ENCODE results near the gene DNAJB4.
"Not testable (repeated sequence)": the region's sequence is repeated elsewhere in the genome, so short reads cannot be mapped to it uniquely, and the experiment has no call there.

Gene DNAJB4

DNA sequence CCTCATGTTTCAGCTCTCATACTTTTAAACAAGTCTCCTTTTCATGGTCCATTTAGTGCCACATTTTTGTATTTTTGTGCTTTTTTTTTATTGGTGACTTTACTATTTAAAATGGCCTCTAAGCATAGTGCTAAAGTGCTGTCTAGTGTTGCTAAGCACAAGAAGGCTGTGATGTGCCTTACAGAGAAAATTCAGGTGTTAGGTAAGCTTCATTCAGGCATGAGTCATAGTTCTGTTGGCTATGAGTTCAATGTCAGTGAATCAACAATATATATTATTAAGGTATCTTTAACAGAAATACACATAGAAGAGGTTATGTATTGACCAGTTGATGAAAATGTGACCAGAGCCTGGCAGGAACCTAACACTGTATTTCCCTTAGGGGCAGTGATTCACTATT, 13.1 kb upstream of the DNAJB4 start:
- DNase-seq = no peak

DNA sequence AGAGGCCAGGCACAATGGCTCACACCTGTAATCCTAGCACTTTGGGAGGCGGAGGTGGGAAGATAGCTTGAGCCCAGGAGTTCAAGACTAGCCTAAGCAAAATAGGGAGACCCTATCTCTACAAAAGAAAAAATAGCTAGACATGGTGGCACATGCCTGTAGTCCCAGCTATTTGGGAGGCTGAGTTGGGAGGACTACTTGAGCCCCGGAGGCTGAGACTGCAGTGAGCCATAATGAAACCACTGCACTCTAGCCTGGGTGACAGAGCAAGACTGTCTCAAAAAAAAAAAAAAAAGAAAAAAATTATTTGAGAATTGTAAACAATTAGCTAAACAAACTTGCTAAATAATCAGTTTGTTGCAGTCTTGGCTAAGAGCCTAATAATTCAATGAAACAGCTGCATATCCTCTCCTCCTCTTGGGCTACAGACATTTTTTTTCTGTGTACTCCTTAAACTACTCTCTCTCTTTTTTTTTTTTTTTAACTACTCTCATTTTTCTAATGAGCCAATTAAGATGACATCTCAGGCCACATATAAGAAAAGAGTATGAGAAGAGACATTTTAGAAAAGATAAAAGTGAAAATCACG, 10.5 kb upstream of the DNAJB4 start:
- DNase-seq = no peak

DNA sequence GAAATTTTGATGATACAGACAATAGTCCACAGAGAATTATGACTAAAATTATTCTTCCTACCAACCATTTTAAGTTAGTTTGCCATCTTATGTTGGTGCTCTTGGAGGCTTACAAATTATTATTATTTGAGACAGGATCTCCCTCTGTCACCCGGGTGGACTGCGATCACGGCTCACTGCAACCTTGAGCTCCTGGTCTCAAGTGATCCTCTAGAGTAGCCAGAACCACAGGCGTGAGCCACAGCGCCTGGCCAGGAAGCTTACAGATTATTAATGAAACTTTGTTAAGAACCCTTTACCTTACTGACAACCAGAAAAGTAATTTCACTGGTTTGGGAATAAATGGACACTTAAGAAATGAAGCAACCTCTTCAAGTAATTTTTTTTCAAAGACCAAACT, 8.0 kb upstream of the DNAJB4 start:
- no peak for DNase-seq

DNA sequence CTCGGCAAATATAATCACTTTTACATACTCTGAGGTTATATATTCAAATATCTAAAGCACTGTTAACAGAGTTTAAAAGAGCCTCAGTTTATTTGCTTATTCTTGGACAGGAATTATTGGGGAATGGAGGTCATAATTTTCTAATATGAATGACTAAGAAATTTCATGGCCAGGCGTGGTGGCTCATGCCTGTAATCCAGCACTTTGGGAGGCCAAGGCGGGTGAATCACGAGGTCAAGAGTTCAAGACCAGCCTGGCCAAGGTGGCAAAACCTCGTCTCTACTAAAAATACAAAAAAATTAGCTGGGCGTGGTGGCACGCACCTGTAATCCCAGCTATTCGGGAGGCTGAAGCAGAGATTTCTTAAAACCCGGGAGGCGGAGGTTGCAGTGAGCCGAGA, 4.2 kb upstream of the DNAJB4 start:
- DNase-seq = not testable (repeated sequence)

DNA sequence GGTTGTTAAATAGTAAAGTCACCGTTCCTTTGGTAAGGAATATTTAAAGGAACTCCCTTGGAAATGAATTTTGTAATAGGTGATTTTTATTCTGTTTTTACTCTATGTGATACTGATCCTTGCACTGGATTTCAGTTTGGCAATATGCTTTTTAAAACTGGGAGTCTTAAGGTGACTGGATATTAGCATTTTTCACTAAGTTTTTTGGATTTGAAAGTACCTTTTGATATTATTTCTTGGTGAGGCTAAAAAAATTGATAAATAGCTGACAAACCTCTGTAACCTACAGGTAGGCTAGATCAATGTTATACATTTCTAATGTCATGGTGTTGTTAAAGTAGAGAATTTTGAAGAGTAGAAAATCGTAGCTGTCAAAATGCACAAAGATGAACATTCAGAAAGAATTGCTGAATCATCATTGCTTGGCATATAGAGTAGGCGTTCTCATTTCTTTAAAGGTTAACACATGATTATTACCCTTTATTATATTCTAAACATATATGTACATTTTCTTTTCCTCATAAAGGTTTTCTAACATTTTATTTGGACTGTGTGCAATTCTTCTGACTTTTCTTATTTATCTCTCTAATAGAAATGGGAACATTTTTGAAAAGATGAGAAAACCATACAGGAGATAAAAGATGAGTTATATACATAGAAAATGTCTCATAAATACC, 1.5 kb upstream of the DNAJB4 start:
- peak; percentile 9 to 27 for DNase-seq

DNA sequence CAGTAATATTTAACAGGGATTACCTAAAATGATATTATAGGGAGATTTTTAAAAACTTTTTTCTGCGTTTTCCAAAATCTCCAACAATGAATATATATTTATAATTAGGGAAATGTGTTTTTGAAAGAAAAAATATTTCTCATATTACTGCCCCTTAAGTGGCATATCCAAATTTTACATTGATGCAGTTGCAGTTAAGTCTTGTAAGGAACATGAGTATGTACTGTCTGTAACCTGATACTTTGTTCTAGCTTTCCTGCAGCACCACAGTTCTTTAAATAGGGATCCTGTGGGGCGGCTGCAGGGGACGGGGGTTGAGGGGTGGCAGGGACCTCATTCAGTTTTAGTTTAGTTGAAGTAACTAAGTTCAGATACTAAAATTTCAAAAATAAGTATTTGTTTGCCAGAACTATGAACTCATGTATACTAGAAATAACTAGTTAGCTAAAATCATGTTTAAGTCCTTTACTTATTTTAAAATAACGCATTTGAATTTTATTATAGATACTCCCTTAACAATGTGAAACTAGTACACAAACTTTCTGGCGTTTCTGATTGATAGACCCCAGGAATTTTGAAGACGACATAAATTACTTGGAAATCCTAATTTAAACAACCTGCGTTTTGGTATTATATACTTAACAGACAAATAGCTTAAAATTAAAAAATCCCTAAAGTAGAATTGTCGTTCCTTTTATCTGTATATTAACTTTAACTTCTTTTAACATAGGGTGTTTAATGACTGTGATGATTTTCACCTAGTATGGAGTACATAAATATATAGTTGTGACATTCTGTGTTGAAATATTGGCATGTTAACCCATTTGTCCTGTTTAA, 639 bp upstream of the DNAJB4 start:
- DNase-seq = peak; percentile 75 to 81

DNA sequence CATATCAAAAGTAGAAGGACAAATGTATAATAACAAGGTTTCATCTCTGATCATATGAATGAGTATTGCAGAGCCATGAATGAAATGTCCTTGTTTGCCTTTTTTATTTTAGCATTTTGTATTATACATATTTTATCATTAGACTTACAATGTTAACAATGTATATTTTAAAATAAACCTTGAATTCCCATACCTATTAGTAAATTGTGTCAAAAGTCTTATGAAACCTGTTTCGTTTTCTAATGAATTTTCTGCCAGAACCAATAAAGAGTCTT, 646 bp downstream of the DNAJB4 start:
- DNase-seq = no peak

DNA sequence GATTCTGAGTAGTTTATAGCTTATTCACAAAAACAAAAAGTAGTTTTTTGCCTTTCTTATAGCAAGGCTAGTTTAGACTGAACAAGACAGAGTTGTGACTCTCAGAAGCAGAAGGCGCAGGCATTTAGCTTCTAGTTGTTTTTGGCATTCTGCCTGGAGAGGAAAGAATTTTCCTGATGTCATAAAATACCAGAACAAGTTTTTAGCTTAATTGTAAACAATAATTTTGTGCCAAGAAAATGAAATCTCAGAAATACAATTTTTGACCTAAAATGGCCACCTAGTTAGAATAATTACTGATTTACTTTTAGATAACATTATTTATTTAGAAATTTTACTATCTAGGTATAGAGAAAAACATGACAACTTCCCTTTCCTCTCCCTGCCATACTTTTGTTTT, 1.0 kb downstream of the DNAJB4 start:
- peak; percentile 35 to 36 for DNase-seq

DNA sequence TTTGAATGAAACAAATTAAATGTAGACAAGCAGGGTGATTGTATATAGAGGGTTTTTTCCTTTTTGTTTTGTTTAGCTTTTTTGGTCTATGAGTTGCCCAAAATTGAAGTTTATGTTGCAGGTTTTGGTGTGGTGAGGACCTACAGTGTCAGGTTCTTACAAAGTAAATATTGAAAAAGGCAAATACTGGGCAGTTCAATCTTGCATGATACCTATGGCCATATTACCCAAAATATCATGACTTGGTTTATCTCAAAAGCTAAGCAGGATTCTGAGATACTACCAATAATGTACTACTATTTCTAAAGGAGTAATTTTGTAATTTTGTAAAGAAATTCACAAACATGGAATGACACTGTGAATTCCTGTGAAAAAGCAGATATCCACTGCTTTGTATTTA, 1.8 kb downstream of the DNAJB4 start:
- no peak for DNase-seq

DNA sequence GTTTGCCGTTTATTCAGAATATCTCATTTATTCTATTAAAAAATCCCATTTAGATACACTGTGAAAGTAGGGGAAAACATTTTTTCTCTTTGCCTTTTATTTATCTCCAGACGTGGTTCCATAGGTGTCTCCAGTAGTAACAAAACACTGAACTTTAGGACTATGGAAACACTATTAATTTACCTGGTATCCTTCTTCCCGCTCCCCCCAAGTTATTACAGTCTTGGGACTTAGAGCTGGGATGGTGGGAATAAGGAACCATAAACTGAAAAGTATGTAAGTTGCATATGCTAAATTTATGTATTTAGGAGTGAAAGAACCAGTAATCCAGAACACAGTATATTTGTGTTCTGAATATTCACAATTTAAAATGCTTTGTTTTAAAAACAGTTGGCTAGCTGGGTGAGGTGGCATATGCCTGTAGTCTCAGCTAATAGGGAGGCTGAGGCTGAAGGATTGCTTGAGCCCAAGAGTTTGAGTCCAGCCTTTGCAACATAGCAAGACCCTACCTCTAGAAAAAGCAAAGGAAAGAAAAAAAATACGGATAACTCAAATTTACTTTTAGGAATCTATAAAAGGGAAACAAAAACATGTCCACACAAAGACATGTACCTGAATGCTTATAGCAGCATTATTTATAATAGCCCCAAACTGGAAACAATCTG, 3.1 kb downstream of the DNAJB4 start:
- DNase-seq = no peak

DNA sequence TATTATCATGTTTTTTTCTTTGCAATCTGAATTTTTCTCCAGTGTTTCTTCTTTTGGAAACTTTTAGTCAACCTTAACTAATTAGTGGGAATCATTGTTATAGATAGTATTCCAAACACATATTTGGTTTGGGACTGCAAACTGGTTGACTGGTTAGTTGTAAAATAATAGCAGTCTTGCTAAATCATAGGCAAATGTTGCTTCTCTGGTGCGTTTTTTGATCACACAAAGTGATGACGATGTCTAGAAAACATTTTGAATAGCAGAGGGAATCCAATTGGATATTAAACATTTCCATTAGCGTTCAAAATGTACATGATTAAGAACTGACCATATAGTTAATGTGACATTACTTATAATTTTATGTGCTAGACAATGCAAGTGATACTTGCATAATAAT, 4.5 kb downstream of the DNAJB4 start:
- DNase-seq = no peak

DNA sequence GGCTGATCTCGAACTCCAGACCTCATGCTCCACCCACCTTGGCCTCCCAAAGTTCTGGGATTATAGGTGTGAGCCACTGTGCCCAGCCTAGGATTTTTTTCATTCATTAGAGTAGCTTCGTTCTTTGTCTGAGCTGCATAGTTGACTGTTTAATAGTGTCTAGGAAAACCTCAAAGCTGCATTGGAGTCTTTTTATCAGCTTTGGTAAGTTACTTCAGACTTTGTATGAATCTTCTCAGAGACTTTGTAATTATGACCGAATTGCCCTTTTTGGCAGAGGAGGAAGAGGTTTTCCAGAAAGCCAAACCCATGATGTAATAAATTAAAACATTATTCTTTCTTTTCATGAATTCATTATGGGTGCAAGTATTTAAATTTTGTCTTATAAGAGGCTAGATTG, 5.1 kb downstream of the DNAJB4 start:
- no peak for DNase-seq

DNA sequence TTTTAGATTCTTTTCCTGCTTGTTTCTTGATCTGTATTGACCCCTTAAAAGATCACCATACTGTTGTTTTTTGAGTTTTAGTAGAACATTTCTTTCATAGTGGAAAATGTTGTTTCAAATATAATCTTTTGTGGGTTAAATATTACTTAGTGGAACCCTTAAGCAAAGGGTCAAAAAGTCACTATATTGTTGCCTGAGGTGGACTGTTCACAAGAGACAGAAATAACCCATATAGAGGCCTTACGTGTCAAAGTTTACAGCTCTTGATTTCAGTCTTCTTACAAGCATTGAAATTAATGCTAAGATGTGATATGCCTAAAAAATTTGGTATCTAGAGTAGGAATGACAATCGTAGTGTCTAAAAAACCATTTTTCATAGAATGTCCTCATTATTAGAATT, 6.3 kb downstream of the DNAJB4 start:
- DNase-seq = no peak

DNA sequence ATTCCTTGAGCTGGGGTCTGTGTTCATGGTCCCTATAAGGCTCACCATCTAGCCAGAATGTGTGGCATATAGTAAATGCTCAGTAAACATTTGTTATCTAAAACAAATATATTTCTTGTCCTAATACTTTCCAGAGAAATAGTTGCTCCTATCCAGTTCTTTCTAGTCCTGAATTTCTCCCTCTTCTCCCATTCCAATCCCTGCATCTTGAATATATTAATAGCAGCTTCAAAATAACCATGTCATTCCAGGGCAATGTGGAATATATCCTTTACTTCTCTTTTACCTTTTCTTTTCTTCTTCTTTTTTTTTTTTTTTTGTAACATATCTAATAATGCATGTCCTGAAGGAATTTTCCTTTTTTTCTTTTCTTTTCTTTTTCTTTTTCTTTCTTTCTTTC, 10.4 kb downstream of the DNAJB4 start:
- DNase-seq = no peak

DNA sequence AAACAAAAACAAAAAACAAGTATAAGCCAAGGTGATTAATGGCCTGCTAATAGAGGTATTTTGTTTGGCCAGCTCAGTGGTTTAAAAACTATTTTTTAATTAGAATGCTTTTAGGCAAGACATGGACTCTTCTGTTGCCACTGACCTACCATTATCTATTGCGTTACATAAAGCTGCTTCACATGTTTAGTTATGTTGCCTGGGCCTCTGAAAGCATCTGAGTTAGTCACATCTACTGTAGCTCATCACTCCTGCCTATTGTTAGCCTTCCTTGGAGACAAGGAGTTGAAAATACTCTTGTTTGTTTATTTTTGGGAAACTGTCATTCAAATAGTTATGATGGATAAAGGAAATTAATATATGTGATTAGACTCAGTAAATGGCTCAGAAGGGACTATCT, 14.3 kb downstream of the DNAJB4 start:
- DNase-seq = no peak

DNA sequence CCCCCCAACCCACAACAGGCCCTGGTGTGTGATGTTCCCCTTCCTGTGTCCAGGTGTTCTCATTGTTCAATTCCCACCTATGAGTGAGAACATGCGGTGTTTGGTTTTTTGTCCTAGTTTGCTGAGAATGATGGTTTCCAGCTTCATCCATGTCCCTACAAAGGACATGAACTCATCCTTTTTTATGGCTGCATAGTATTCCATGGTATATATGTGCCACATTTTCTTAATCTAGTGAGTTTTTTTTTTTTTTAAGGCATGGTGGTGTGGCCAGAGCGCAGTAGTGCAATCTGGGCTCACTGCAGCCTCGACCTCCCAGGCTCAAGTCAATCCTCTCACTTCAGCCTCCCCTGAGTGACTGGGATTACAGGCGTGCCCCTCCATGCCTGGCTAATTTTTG, 16.4 kb downstream of the DNAJB4 start:
- DNase-seq = not testable (repeated sequence)

DNA sequence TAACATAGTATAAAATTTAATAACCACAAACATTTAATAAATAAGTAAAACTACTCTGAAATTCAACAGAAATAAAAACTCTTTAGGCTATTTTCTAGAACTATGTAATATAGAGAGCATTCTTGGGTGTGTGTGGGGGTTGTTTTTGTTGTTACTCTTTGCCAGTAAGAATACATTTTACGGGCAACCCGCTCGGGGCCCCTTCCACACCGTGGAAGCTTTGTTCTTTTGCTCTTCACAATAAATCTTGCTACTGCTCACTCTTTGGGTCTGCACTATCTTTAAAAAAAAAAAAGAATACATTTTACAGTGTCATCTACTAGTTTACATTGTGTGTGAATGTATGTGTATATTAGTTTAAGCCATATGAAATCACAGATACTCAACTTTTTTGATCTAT, 25.1 kb downstream of the DNAJB4 start:
- no peak for DNase-seq

DNA sequence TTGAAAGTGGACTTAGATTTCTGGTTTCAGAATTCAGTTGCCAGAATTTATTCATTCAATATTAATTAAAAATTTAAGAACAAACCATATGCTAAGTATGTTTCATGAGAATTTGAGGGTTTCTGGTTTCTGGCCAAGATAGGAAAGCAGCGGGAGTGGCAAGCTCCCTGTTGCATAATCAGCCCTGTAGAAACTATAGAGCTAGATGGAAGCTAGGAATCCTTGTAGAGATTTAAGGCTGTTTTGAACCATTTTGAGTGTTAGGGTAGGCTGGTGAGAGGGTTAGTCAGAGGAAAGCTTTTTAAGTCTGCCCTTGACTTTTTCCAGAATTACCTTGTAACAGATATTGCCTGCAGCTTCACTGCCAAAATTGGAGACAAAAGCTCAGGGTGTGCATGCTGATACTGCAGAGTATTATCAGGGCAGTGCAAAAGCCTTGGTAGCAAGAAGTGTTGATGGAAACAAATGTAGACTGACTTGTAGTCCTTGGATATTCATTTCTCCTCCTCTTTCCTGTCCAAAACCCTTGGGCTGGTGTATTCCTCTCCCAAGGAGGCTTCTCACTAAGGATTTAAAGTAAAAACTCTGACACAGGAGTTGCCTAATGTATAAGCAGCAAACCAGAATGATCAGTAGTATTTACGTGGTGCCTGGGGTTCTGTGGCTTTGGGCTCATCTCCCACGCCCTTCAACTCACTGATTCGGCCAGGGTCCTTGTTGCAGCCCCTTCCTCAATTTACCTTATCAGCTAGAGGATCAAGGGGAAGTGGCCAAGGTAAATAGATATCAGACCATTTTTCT, 28.5 kb downstream of the DNAJB4 start:
- peak in 1 of 2 experiments; percentile 8 for DNase-seq

DNA sequence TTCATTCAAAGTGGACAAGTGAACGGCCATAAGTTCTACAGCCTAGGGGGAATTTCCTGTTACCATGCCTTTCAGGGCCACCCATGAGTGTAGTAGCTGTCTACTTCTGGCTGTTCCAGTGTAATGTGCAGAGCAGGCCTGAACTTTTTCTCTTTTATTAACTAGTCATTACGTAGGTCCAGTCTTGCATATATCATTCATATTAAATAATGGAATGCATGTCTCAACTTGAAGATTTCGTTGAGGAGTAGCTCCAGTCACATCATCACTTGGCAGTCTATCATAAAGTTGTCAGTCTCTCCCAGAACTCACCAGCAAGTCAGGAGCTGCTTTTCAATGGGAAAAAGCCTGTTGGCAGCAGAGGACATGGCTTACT, 29.0 kb downstream of the DNAJB4 start:
- DNase-seq = no peak

DNA sequence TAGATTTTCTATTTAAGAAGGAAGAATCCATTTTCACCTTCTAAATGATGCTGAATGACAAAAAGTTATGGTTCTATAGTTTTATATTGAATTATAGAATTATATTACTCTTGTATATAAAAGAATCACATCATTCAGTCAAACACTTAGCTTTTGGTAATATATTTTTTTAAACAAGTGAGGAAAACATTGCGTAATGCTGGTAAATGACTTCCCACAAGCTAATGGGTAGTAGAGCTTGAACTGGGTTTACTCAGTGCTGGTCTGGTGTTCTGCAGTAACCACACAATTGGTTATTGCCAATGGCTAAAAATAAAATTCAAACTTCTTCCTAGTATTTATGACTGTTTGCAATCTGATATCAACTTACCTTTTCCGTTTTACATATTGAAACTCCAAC, 30.4 kb downstream of the DNAJB4 start:
- no peak for DNase-seq

DNA sequence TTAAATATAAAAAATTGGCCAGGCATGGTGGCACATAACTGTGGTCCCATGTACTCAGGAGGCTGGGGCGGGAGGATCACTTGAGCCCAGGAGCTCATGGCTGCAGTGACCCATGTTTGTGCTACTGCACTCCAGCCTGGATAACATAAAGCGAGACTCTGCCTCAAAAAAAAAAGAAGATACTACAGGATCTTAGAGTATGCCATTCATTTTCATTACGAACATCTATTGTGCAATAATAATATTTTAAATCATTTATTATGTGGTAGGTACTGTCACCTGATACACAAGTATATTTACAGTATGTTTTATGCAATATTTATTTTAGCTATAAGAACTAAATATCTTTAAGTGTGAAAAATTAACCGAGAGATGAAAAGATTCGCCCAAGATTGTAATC, 31.7 kb downstream of the DNAJB4 start:
- DNase-seq = no peak

DNA sequence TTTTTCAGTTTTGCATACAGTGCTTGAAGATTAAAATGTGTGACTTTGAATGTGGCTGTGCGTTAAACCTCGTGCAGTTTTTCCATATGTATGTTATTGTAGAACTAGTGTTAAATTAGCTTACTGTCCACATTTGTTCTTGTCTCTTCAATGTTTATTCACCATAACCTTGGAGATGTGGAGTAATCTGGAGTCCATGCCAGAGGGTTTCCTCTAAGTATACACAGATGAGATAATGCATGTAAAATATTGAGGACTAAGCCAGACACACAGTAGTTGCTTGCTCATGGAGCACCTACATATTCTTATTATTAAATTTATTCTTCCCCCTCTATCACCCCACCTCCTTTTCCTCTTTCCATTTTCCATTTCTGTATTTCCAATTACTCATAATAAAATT, 33.3 kb downstream of the DNAJB4 start:
- no peak for DNase-seq

DNA sequence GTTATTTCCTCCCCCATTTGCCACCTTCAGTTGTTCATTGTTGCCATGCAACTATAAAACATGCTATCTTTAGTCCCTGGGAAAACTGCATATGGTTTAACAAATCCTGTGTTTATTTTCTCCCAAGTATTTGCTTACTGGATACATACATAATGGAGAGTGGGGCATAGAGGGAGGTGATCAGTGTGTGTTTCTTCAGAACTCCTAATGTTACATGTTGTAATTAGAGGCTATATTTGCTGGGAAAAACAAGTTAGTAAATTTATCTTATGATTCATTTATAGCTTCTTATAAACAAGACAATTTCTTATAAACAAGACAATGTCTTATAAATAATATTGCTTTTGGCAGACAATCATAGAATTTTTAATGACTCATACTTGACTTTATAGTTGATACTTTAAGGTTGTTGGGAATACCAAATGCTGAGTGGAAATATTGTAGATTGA, 33.8 kb downstream of the DNAJB4 start:
- no peak for DNase-seq

All from AML-193 (cell line).